GM19193 (cell line): ENCODE results near the gene LMLN.

Experiments used
- POLR2A ChIP-seq: IDR thresholded peaks from 4 replicates; pipeline ENCODE4 v1.6.1; 2011; ENCODE audit not compliant: insufficient read depth, insufficient read length; ENCODE audit errors: extremely low read depth

The LMLN gene

DNA sequence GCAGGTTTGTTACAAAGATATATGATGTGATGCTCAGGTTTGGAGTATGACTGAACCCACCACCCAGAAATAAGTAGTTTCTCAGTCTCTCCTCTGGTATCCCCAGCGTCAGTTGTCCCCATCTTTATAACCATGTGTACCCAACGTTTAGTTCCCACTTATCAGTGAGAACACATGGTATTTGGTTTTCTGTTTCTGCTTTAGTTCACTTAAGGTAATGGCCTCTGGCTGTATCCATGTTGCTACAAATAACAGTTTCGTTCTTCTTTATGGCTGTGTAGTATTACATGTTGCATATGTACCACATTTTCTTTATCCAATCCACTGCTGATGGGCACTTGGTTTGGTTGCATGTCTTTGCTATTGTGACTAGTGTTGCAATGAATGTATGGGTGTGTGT, 132.3 kb downstream of the LMLN start:
- TF ChIP-seq POLR2A, result no peak

DNA sequence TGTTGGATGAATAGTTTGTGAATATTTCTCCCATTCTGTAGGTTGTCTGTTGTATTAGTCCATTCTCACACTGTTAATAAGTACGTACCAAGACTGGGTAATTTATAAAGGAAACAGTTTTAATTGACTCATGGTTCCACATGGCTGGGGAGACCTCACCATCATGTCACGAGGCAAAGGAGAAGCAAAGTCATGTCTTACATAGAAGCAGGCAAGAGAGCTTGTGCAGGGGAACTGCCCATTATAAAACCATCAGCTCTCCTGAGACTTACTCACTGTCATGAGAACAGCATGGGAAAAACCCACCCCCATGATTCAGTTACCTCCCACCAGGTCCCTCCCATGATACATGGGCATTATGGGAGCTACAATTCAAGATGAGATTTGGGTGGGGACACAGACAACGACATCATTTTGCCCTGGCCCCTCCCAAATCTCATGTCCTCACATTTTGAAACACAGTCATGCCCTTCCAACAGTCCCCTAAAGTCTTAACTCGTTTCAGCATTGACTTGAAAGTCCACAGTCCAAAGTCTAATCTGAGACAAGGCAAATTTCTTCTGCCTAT, 133.2 kb downstream of the LMLN start:
- TF ChIP-seq POLR2A, result no peak
